ENCODE data around the gene MATCAP1. TPM values are rescaled to one million over a fixed set of nuclear protein-coding genes. Genes with fewer than 3 reads are reported as not detected.

MATCAP1 gene
- total and polyA plus RNA-seq, 2 experiments from 2014 or later = 3.8 to 6.4 TPM

DNA sequence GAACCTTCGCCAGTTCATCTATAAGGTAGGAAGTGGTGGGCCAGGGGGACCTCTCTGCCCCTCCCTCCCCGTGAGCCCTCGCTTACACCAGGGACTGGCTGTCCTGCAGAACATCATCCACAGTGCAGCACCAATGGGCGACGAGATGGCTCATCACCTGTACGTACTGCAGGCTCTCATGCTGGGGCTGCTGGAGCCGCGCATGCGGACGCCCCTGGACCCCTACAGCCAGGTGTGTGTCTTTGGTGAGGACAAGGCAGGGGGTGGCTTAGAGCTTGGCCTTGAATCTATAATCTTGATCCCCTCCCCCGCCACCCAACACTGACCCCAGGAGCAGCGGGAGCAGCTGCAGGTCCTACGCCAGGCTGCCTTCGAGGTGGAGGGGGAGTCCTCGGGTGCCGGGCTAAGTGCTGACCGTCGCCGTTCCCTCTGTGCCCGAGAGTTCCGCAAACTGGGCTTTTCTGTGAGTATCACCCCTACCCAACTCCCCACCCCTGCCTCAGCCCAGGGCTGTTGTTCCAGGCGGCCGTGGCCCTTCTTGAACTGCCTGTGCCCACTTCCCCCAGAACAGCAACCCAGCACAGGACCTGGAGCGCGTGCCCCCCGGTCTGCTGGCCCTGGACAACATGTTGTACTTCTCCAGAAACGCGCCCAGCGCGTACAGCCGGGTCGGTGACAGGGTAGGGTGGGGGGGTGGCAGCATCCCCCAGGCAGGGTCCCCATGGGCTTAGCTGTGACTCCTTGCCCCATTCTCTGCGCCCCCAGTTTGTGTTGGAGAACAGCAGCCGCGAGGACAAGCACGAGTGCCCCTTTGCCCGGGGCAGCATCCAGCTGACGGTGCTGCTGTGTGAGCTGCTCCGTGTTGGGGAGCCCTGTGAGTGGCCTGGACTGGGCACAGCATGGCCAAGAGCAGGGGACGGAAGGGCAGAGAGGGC is 17.9 kb upstream of the MATCAP1 start:
- TF ChIP-seq EZH2 (IDR thresholded peaks at IDR 0.05; ENCODE audit: insufficient read depth, poor library complexity, severe bottlenecking) = no peak
- TF ChIP-seq EZH2phosphoT487 (IDR thresholded peaks at IDR 0.05; ENCODE audit: insufficient read depth, low read depth) = no peak
- Histone ChIP-seq H3K27ac (no peak overlapping the region), H3K9ac (no peak overlapping the region), H3K79me2 (ENCODE audit: insufficient read depth) (no peaks in the 10 kb centered on the region), H4K20me1 (ENCODE audit: insufficient read depth) (no peaks in the 10 kb centered on the region), H3K4me2 (ENCODE audit: unreplicated experiment) (no peak overlapping the region), H3K36me3 (ENCODE audit: low read depth) (peaks cover 9% of the 10 kb centered on the region; the same call in 1 of the 2 replicates), H2AFZ (no peak overlapping the region), H3K27me3 (replicated peaks; ENCODE audit: insufficient read depth) (no peaks in the 10 kb centered on the region), H3F3A (ENCODE audit: insufficient read depth) (0 out of 2 replicates have a peak, but pooled peaks cover 2% of the 10 kb centered on the region), H3K9me3 (ENCODE audit: low read depth) (no peaks in the 10 kb centered on the region), H3K4me1 (ENCODE audit: insufficient read depth) (peaks cover 1% of the 10 kb centered on the region; the same call in 1 of the 2 replicates), H3K4me3 (no peak overlapping the region), H3K9me2 (ENCODE audit: insufficient read depth) (no peaks in the 10 kb centered on the region)
- no peak for DNase-seq
- in situ Hi-C loops (cut with MboI) = no loop called here
- 91 to 94% methylated on average over 24 to 40 of the region's 40 CpGs for WGBS, 2 experiments (ENCODE audit: low coverage in 1 of 2, low lambda C conversion rate in 2 of 2, missing lambda C conversion rate in 2 of 2)

DNA sequence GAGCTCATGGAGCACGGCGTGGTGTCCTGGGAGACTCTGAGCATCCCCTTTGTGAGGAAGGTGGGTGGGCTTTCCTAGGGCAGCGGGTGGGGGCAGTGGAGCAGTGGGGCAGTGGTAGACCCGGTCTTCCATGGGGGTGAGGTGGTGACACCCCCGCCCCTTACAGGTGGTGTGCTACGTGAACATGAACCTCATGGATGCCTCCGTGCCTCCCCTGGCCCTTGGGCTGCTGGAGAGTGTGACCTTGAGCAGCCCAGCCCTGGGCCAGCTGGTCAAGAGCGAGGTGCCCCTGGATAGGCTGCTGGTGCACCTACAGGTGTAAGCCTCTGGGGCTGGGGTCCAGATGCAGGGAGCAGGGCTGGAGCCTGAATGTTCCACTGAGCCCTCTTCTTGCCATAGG is 16.7 kb upstream of the MATCAP1 start:
- 88 to 100% methylated on average over 6 to 8 of the region's 8 CpGs for WGBS, 2 experiments (ENCODE audit: low coverage in 1 of 2, low lambda C conversion rate in 2 of 2, missing lambda C conversion rate in 2 of 2)
- Histone ChIP-seq H3K4me2 (ENCODE audit: unreplicated experiment) (no peak overlapping the region), H3K4me3 (no peak overlapping the region), H3K9me3 (ENCODE audit: low read depth) (no peaks in the 10 kb centered on the region), H3K4me1 (ENCODE audit: insufficient read depth) (no peaks in the 10 kb centered on the region), H3K27me3 (replicated peaks; ENCODE audit: insufficient read depth) (no peaks in the 10 kb centered on the region), H4K20me1 (ENCODE audit: insufficient read depth) (no peaks in the 10 kb centered on the region), H3K9ac (no peak overlapping the region), H3K79me2 (ENCODE audit: insufficient read depth) (peaks cover 6% of the 10 kb centered on the region; the same call in 1 of the 2 replicates), H3K9me2 (ENCODE audit: insufficient read depth) (no peaks in the 10 kb centered on the region), H3K36me3 (ENCODE audit: low read depth) (peaks cover 12% of the 10 kb centered on the region; the same call in 1 of the 2 replicates), H3F3A (ENCODE audit: insufficient read depth) (peaks cover 10% of the 10 kb centered on the region; the same call in 1 of the 2 replicates), H3K27ac (no peak overlapping the region), H2AFZ (no peak overlapping the region)
- in situ Hi-C loops (cut with MboI) = no loop called here
- DNase-seq = no peak
- TF ChIP-seq EZH2phosphoT487 (IDR thresholded peaks at IDR 0.05; ENCODE audit: insufficient read depth, low read depth) (no peak), EZH2 (IDR thresholded peaks at IDR 0.05; ENCODE audit: insufficient read depth, poor library complexity, severe bottlenecking) (no peak)

DNA sequence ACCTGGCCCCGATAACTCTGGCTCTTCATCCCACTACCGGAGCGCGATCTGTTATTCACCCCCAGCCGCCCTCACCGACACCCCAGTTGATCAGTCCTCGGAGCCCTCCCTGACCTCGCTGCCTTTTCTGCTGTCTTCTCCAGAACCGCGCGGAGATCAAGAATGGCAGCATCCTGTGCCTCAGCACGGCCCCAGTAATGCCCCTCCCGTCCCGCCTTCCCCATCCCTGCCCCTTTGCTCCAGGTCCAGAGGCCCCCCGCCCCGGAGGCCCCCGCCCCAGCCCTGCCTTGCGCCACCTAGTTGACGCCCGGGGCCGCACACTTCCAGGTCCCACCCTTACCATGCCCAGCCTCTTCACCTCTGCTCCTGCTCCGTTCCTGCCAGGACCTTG is 16.0 kb upstream of the MATCAP1 start:
- peaks cover 11% of the 10 kb centered on the region for H3K79me2 ChIP-seq (ENCODE audit: insufficient read depth)
- H3K9ac ChIP-seq = no peak overlapping the region
- TF ChIP-seq EZH2 (IDR thresholded peaks at IDR 0.05; ENCODE audit: insufficient read depth, poor library complexity, severe bottlenecking) = no peak
- TF ChIP-seq EZH2phosphoT487 (IDR thresholded peaks at IDR 0.05; ENCODE audit: insufficient read depth, low read depth) = no peak
- 57 to 65% methylated on average over 11 to 22 of the region's 22 CpGs for WGBS, 2 experiments (ENCODE audit: low coverage in 1 of 2, low lambda C conversion rate in 2 of 2, missing lambda C conversion rate in 2 of 2)
- no peaks in the 10 kb centered on the region for H3K9me3 ChIP-seq (ENCODE audit: low read depth)
- no peak overlapping the region for H3K4me2 ChIP-seq (ENCODE audit: unreplicated experiment)
- no peak overlapping the region for H2AFZ ChIP-seq
- H3K27me3 ChIP-seq (replicated peaks; ENCODE audit: insufficient read depth) = no peaks in the 10 kb centered on the region
- peaks cover 19% of the 10 kb centered on the region; the same call in 1 of the 2 replicates for H3K36me3 ChIP-seq (ENCODE audit: low read depth)
- no peaks in the 10 kb centered on the region for H4K20me1 ChIP-seq (ENCODE audit: insufficient read depth)
- DNase-seq = no peak
- H3K9me2 ChIP-seq (ENCODE audit: insufficient read depth) = no peaks in the 10 kb centered on the region
- no peak overlapping the region for H3K4me3 ChIP-seq
- H3K4me1 ChIP-seq (ENCODE audit: insufficient read depth) = no peaks in the 10 kb centered on the region
- H3K27ac ChIP-seq = no peak overlapping the region
- H3F3A ChIP-seq (ENCODE audit: insufficient read depth) = peaks cover 10% of the 10 kb centered on the region; the same call in 1 of the 2 replicates
- in situ Hi-C loops (cut with MboI) = no loop called here

DNA sequence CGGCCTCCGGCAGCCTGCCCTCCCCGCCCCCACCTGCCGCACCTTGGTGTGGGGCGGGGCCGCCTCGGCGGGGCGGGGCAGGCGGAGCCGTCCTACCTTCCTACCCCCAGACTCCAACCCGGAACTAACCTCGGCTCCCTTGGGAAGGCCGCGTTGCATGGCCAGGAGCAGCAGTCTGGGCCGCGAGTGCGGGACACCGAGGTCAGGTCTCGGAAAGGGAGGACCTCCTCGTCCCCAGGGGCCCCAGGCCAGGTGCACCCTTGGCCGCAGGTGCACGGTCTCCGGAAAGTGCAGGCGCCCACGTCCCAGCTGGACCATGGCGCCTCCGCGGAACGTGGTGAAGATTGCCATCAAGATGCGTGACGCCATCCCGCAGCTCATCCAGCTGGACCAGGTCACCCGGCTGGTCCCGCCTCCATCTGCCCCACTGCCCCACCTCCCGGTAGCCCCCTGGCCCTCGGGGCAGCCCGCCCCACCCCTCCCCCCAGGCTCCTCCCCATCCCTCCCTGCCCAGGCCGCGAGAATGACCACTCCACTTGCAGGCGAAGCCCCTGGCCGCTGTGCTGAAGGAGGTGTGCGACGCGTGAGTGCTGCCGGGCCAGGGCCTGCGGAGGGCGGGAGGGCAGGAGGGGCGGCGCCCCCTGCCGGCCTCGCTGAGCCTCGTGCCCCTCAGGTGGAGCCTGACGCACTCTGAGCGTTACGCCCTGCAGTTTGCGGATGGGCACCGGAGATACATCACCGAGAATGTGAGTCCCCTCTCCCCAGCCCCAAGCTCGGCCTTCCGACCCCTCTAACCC is 15.4 kb upstream of the MATCAP1 start, which contains the start of gene ELMO3:
TSS of gene ELMO3 (plus strand) at position 121 of the 797 bp plus-strand sequence. CDS start at position 317, 196 bp downstream.
- H3K4me1 ChIP-seq (ENCODE audit: insufficient read depth) = no peaks in the 10 kb centered on the region
- H3K9ac ChIP-seq = no peak within 1 kb of the TSS
- no peaks in the 10 kb centered on the region for H3K9me2 ChIP-seq (ENCODE audit: insufficient read depth)
- 47 to 55% methylated on average over 26 to 61 of the region's 61 CpGs for WGBS, 2 experiments (ENCODE audit: low coverage in 1 of 2, low lambda C conversion rate in 2 of 2, missing lambda C conversion rate in 2 of 2)
- peaks cover 17% of the 10 kb centered on the region for H3K79me2 ChIP-seq (ENCODE audit: insufficient read depth)
- no peak within 1 kb of the TSS for H2AFZ ChIP-seq
- peak; percentile 35 for DNase-seq
- TF ChIP-seq EZH2phosphoT487 (IDR thresholded peaks at IDR 0.05; ENCODE audit: insufficient read depth, low read depth) (no peak), EZH2 (IDR thresholded peaks at IDR 0.05; ENCODE audit: insufficient read depth, poor library complexity, severe bottlenecking) (no peak)
- no peak within 1 kb of the TSS for H3K4me3 ChIP-seq
- in situ Hi-C loops (cut with MboI) = no loop called here
- no peak within 1 kb of the TSS for H3K4me2 ChIP-seq (ENCODE audit: unreplicated experiment)
- H4K20me1 ChIP-seq (ENCODE audit: insufficient read depth) = no peaks in the 10 kb centered on the region
- H3K27me3 ChIP-seq (replicated peaks; ENCODE audit: insufficient read depth) = no peaks in the 10 kb centered on the region
- H3F3A ChIP-seq (ENCODE audit: insufficient read depth) = peaks cover 10% of the 10 kb centered on the region; the same call in 1 of the 2 replicates
- H3K9me3 ChIP-seq (ENCODE audit: low read depth) = no peaks in the 10 kb centered on the region
- H3K36me3 ChIP-seq (ENCODE audit: low read depth) = peaks cover 21% of the 10 kb centered on the region; the same call in 1 of the 2 replicates
- H3K27ac ChIP-seq = no peak within 1 kb of the TSS

All from GM23248 (cell line).